ENCODE results near the gene NRG2.

GRCh38 chr5:139841549-139841948 lies 201.6 kb downstream of the NRG2 start:
- TF ChIP-seq POLR2AphosphoS5 (IDR thresholded peaks at IDR 0.05; ENCODE audit: low read depth, low read length) (no peak), POLR2A (IDR thresholded peaks at IDR 0.05; ENCODE audit: low read depth, low read length) (no peak)
